HG03520 (cell line): ENCODE measurements around the gene P2RX1.

Source experiments
- ATAC-seq: cut with Tn5 transposase; IDR thresholded peaks from one replicate; pipeline ENCODE4 v1.9.1; 2021; ENCODE audit warnings: mild to moderate bottlenecking, moderate library complexity; ENCODE audit not compliant: unreplicated experiment

P2RX1 gene

DNA sequence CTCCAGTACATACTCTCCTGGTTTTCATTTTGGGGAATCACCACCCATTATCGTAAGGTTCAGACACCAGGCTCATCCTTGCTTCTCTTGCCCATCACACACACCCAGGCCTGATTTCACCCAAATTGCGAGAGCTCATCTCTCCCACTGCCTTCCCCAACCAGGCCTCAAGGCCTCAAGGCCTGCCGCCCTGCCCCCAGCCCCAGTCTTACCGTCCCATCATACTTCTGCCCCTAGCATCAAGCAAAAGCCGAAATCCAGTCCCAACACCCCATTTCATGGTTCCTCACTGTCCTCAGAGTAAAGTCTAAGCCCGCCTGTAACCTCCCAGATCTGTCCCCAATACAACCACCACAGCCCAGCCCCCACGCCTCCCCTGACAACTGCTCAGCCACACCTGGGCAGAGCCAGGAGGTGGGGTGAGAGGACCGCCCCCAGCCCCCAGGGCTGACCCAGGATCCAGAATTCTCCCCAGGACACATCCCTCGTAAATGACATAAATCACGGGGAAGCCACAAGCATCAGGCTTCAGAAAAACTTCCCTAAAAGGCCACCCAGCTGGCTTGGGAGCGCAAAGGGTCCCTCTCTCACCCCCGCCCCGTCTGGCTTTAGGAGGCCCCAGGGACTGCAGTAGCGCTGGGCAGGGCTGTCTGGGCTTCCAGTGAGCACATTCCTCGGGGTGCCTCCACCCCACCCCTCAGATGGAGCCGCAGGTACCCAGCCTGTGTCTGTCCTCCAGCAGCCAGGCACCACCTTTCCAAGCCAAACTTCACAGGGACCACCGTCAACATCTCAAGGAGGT is 9.6 kb upstream of the P2RX1 start:
- ATAC-seq, result no peak

DNA sequence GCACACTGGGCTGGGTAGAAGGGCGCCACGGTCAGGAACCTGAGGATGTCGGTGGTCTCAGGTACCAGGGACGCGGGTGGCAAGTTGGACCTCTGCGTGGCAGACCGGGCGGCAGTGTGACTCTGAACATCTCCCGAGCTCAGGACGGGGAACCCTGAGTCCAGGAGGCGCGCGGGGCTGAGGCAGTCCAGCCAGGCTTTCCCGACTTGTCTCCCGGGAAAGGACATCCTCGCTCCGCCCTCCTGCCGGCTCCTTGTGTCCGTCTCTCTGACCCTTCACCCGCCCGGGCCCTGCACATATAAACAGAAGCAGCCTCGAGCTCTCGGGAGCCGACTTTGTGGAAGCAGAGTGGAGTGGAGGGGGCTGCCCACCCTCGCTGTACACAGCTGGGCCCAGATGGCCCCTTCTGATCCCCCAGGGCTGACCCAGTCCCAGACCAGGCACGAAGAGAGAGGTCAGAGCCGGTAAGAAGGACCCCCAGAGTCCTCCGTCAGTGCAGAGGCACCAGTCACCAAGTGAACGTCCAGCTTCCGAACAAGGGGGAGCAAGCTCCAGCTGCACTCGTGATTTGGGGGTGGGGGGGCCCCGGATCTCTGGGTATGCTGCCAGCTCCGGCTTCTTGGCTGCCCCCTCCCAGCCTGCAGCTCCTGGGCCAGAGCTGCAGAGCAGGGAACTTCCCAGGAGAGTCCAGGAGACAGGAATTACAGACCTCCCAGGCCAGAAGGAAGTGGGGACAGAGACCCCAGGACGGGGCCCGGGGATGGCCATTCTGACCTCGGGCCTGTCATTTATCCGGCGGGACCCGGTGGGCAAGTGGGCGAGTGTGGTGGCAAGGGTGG is 8.5 kb upstream of the P2RX1 start:
- ATAC-seq, result no peak

DNA sequence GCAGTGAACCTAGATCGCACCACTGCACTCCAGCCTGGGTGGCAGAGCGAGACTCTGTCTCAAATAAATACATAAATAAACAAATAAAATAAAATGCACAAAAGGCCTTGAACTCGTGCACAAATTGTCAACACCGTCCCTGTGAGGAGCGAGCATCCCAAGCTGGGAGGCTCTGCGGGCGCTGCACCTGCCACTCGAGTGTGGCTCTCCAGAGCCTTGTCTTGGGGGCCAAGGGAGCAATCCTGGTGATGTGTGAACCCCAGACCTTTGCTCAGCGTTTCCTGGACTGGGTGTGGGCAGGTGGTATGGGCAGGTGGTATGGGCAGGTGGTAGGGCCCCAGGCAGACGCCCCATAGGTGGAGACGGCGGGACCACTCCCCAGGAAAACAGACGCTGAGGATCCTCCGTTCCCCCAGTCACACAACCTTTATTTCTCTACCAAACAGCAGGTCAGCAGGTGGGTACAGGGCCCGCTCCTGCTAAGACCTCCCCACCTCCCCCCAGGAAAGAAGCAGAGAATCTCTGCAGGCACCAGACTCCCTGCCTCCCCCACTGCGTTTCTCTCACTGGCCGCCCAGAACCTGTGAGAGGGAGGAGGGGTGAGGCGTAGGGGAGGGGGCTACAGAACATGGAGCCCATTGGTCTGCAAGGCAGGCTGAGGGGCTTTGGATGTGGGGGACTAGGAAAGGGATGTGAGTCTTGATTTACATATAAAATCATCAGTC is 7.4 kb upstream of the P2RX1 start:
- no peak for ATAC-seq

GRCh38 chr17:3922765-3923164 is 6.5 kb upstream of the P2RX1 start:
- no peak for ATAC-seq

- ATAC-seq, result no peak
Observed at GRCh38 chr17:3921502-3922319, 5.4 kb upstream of the P2RX1 start.

GRCh38 chr17:3921006-3921405 is 4.7 kb upstream of the P2RX1 start:
- no peak for ATAC-seq

GRCh38 chr17:3919123-3919624 is 2.9 kb upstream of the P2RX1 start:
- no peak for ATAC-seq

GRCh38 chr17:3918372-3919122 is 2.3 kb upstream of the P2RX1 start:
- ATAC-seq, result no peak

DNA sequence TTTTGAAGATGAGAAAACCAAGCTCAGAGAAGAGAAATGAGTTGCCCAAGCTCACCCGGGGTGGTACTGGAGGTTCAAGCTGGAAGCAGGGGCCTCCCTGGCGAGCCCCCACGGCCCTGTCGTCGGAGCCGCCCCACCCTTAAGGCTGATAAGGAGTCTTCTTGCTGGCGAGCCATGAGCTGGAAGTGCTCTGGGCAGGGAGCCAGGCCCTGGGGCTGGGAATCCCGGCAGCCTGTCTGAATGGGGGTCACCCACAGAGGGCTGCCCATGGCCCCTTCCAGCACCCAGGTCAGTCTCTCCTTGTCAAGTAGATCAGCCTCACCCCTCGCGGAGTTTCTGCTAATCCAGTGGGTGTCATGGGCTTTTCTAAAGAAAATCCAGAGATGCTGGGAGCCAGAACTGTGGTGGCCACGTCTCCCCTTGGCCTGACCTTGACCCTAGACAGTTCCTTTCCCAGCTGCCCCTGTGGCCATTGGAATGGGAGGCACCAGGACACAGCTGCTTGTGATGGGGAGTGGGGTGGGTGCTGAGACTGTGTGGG is 1.2 kb upstream of the P2RX1 start:
- ATAC-seq, result no peak

DNA sequence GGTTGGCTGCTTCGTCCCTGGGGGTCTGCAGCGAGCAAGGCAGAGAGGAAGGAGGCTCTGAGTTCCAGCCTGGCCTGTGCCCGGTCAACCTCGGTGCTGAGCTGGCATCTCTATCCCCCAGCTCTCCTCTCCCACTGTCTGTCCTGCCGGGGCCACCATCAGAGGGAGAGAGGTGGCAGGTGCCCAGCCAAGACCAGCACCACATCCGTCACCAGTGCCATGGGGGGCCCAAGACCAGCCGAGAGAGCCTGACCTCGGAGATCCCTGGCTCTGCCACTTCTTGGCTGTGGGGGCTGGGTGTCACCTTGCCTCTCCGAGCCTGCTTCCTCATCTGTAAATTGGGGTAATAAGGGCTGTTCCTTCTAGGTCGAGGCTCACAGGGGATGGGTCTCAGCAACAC is 560 bp upstream of the P2RX1 start:
- ATAC-seq, result no peak

GRCh38 chr17:3915581-3915994 is 677 bp downstream of the P2RX1 start:
- no peak for ATAC-seq

- no peak for ATAC-seq
Observed at GRCh38 chr17:3914312-3914670, 2.0 kb downstream of the P2RX1 start.

DNA sequence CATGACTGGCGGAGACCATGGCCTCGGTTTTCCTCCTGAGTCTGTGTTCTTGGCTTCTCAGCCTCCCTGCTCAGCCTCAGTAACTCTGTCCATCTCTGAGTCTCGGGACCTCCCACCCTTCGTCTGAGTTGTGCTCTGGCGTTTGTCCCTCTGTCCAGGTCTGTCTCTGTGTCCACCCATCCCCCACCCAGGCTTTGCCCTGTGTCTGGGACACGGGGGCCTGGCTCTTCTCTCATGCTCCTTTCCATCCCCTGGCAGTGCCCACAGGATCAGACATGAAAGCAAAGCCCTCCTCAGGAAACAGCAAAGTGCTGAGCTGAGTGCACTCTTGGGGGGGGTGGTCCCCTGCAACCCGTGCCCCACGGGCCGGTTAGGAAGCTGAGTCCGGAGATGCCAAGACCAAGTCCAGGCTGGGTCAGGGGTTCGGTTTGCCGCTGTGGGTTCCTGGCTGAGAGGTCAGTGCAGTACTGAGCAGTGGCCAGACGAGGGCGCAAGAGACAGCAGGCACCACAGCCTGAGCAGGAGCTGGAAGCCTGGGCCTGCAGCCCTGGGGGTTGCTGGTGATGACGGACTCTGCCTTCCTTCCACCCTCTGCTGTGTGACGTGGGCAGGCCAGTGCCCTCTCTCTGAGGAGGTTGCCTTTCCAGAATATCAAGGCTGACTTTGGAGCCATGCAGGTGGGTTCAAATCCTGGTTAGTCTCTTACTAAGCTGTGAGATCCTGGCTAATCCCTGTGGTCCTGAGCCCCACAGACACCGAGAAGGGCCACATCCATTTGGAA is 2.5 kb downstream of the P2RX1 start:
- peak; percentile 45 for ATAC-seq

DNA sequence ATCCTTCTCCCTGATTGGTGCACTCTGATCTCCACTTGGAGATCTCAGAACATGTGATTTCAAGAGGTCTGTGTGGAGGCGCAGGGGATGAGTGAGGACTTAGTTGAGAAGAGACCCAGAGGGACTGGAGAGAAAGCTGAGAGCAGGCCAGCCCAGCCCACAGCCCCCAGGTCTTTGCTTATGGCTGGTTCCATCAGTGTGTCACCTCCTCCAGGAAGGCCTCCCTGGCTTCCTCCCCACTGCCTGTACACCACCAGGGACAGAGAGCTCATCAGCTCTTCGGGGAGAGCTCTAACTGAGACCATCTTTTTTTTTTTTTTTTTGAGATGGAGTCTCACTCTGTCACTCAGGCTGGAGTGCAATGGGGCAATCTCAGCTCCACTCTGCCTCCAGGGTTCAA is 3.4 kb downstream of the P2RX1 start:
- no peak for ATAC-seq

GRCh38 chr17:3911271-3912053 is 4.8 kb downstream of the P2RX1 start:
- peak; percentile 59 for ATAC-seq

- no peak for ATAC-seq
Observed at GRCh38 chr17:3910420-3911270, 5.6 kb downstream of the P2RX1 start.

DNA sequence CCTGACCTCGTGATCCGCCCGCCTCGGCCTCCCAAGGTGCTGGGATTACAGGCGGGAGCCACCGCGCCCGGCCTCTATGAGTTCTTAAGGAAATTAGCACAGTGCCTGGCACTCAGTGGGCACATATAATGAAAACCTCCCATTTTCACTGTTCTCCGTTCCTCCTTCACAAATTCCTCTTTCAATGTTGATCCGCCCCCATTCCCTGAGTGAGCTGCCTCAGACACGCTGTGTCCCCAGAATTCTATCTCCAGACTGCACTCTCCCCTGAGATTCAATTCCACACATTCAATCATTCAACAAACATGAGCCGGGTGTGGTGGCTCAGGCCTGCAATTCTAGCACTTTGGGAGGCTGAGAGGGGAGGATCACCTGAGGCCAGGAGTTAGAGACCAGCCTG is 7.0 kb downstream of the P2RX1 start:
- no peak for ATAC-seq
